IMR-90 (cell line): ENCODE data around the gene RPS6KA2. TPM values are rescaled to one million over a fixed set of nuclear protein-coding genes. Genes with fewer than 3 reads are reported as not detected.

Source experiments
- ATAC-seq: fragments of 200-7000 bp; cut with Tn5 transposase; 2 replicates; pipeline ENCODE4 v1.9.1; 2020; ENCODE audit warnings: low read depth, mild to moderate bottlenecking, moderate library complexity
- BruUV-seq: library from RNA; stranded (reverse); fragments of 400-500 nt; replicated peaks from 2 replicates; lab custom pipeline; 2021; lab: Mats Ljungman, UMichigan
- CTCF ChIA-PET: fragments of 300-600 bp; formaldehyde crosslinking; extraction: SDS; loops from one replicate; lab custom pipeline; 2021; ENCODE audit warnings: antibody characterized with exemption; lab: Yijun Ruan, JAX
- POLR2A ChIA-PET: fragments of 300-600 bp; sonication (Branson Sonifier 250); formaldehyde crosslinking; loops from one replicate; lab custom pipeline; 2022; ENCODE audit warnings: antibody characterized with exemption; ENCODE audit not compliant: unreplicated experiment; lab: Charles Lee
- DNase-seq: peaks from one replicate; pipeline ENCODE4 v3.0.0; 2013
- H2AFZ ChIP-seq: replicated peaks from 2 replicates; pipeline ENCODE3; 2013; ENCODE audit warnings: low read length, mild to moderate bottlenecking; ENCODE audit not compliant: poor library complexity
- H2AK5ac ChIP-seq: 2 replicates; pipeline ENCODE4 v1.6.1; 2013; ENCODE audit warnings: low read depth, low read length, inconsistent platforms
- H2AK9ac ChIP-seq: replicated peaks from 2 replicates; pipeline ENCODE3; 2013; ENCODE audit warnings: mild to moderate bottlenecking, low read depth, low read length, moderate library complexity; ENCODE audit not compliant: poor library complexity
- H2BK120ac ChIP-seq: 2 replicates; pipeline ENCODE4 v1.6.1; 2013; ENCODE audit warnings: low read depth, low read length, inconsistent platforms
- H2BK15ac ChIP-seq: 3 replicates; pipeline ENCODE4 v1.6.1; 2013; ENCODE audit warnings: low read depth, low read length, inconsistent platforms
- H2BK20ac ChIP-seq: 2 replicates; pipeline ENCODE4 v1.6.1; 2013; ENCODE audit warnings: low read depth, mild to moderate bottlenecking, inconsistent platforms, low read length, moderate library complexity
- H2BK5ac ChIP-seq: 2 replicates; pipeline ENCODE4 v1.6.1; 2013; ENCODE audit warnings: mild to moderate bottlenecking, low read depth, low read length, inconsistent platforms; ENCODE audit not compliant: poor library complexity, severe bottlenecking
- H3K14ac ChIP-seq: replicated peaks from 2 replicates; pipeline ENCODE4 v1.6.1; 2013; ENCODE audit warnings: low read depth, low read length, inconsistent platforms
- H3K18ac ChIP-seq: 2 replicates; pipeline ENCODE4 v1.6.1; 2013; ENCODE audit warnings: low read depth, low read length, control low read depth
- H3K23ac ChIP-seq: 2 replicates; pipeline ENCODE4 v1.6.1; 2013; ENCODE audit warnings: low read depth, low read length, inconsistent platforms
- H3K27ac ChIP-seq: 2 replicates; pipeline ENCODE4 v1.5.1; 2013; ENCODE audit warnings: mild to moderate bottlenecking, control low read depth, low read length; ENCODE audit not compliant: insufficient read depth
- H3K27me3 ChIP-seq: 2 replicates; pipeline ENCODE4 v1.6.1; 2013; ENCODE audit warnings: low read length; ENCODE audit not compliant: control insufficient read depth, insufficient read depth
- H3K36me3 ChIP-seq: 2 replicates; pipeline ENCODE4 v1.6.1; 2013; ENCODE audit warnings: low read length, mixed read lengths; ENCODE audit not compliant: control insufficient read depth, insufficient read depth
- H3K4ac ChIP-seq: 2 replicates; pipeline ENCODE4 v1.6.1; 2013; ENCODE audit warnings: low read depth, low read length, inconsistent platforms
- H3K4me1 ChIP-seq: 2 replicates; pipeline ENCODE4 v1.6.1; 2013; ENCODE audit warnings: low read length, mixed read lengths; ENCODE audit not compliant: control insufficient read depth, insufficient read depth
- H3K4me2 ChIP-seq: 2 replicates; pipeline ENCODE4 v1.6.1; 2013; ENCODE audit warnings: low read depth, mild to moderate bottlenecking, control low read depth, low read length, moderate library complexity
- H3K4me3 ChIP-seq: 2 replicates; pipeline ENCODE4 v1.5.1; 2013; ENCODE audit warnings: low read depth, mild to moderate bottlenecking, control low read depth, low read length, moderate library complexity; ENCODE audit not compliant: insufficient read depth
- H3K56ac ChIP-seq: 2 replicates; pipeline ENCODE4 v1.6.1; 2013; ENCODE audit warnings: low read length, inconsistent platforms; ENCODE audit not compliant: insufficient read depth; ENCODE audit errors: extremely low read depth
- H3K79me1 ChIP-seq, 2 experiments: 2 replicates each; pipeline ENCODE4 v1.6.1; 2013; ENCODE audit warnings: low read length in 2 of 2, inconsistent platforms in 1 of 2, low read depth in 1 of 2
- H3K9ac ChIP-seq: 2 replicates; pipeline ENCODE4 v1.6.1; 2013; ENCODE audit warnings: low read depth, low read length, control low read depth
- H3K9me1 ChIP-seq: 2 replicates; pipeline ENCODE4 v1.6.1; 2013; ENCODE audit warnings: low read length, inconsistent platforms; ENCODE audit not compliant: insufficient read depth
- H3K9me3 ChIP-seq: 2 replicates; pipeline ENCODE4 v1.6.1; 2013; ENCODE audit warnings: low read length; ENCODE audit not compliant: control insufficient read depth, insufficient read depth
- H4K20me1 ChIP-seq: 2 replicates; pipeline ENCODE4 v1.6.1; 2013; ENCODE audit warnings: low read length, inconsistent platforms; ENCODE audit not compliant: insufficient read depth
- H4K5ac ChIP-seq: 2 replicates; pipeline ENCODE4 v1.6.1; 2013; ENCODE audit warnings: mild to moderate bottlenecking, low read depth, low read length, control low read depth
- H4K8ac ChIP-seq, 2 experiments: 2 replicates each; pipeline ENCODE4 v1.6.1; 2013; ENCODE audit warnings: low read depth in 2 of 2, low read length in 2 of 2, control low read depth in 1 of 2, inconsistent platforms in 1 of 2
- H4K91ac ChIP-seq: 2 replicates; pipeline ENCODE4 v1.6.1; 2013; ENCODE audit warnings: low read depth, low read length, inconsistent platforms; ENCODE audit not compliant: insufficient read depth
- CTCF ChIP-seq: conservative IDR thresholded peaks from 2 replicates; pipeline ENCODE4 v1.5.1; 2012; ENCODE audit warnings: mild to moderate bottlenecking, low read depth, low read length, improper control_type of control experiment
- POLR2A ChIP-seq: IDR thresholded peaks from 2 replicates; pipeline ENCODE4 v1.6.1; 2012; ENCODE audit warnings: mild to moderate bottlenecking, low read depth, low read length
- WGBS, 2 experiments: methylation state at CpG; one replicate each; pipeline versions ENCODE4 v1.1.5 to v1.1.7; 2013; ENCODE audit warnings: missing lambda C conversion rate in 2 of 2; ENCODE audit not compliant: insufficient read length in 1 of 2; ENCODE audit errors: extremely low coverage in 2 of 2; 5-methylcytosine and 5-hydroxymethylcytosine counted together
- dilution Hi-C: fragments of 300-500 bp; cut with HindIII; formaldehyde crosslinking; loops from one replicate; pipeline ENCODE4 v1.14.3; 2018; ENCODE audit warnings: low sequenced_read_pairs; ENCODE audit not compliant: unreplicated experiment
- in situ Hi-C: fragments of 300-500 bp; cut with MboI; formaldehyde crosslinking; loops from 3 replicates; pipeline ENCODE4 v1.14.3; 2019; ENCODE audit warnings: low sequenced_read_pairs, inconsistent platforms, mixed read lengths
- intact Hi-C: fragments of 100-400 bp; cut with micrococcal nuclease; formaldehyde crosslinking; loops from 2 replicates; pipeline ENCODE4 v1.10.0; 2022
- polyA plus RNA-seq, 3 experiments: library from polyadenylated mRNA; depleted of rRNA; stranded (reverse); fragments of >200 nt; gene quantifications; 2 replicates each; pipeline ENCODE4 v1.2.3, GENCODE V29; 2012; ENCODE audit warnings: low replicate concordance in 1 of 3
- total RNA-seq: library from RNA; depleted of rRNA; stranded (reverse); fragments of >200 nt; gene quantifications from 2 replicates; pipeline ENCODE4 v1.2.3, GENCODE V29; 2012

RPS6KA2 gene
- total and polyA plus RNA-seq, 2 of the 4 experiments (the other 2 are of a cell fraction) = 26.9 to 31.3 TPM

DNA sequence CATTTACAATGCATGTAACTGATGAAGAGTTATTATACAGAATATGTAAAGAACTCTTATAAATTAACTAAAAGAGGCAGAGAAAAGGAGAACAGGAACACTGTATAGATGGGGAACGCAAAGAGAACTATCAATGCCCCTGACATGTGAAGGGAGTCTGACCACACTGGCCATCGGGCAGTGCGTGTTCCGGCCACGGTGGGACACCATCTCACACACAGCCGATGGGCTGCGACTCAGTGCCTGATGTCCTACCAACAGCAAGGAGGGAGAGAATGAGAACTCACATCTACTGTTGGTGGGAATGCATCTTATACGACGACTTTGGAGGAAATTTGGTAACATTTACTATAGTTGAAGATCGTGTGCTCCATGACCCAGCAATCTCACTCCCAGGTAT is 25.1 kb downstream of the RPS6KA2 start:
- POLR2A ChIA-PET = no interaction called here
- Histone ChIP-seq H2BK5ac (no peak overlapping the region), H3K27me3 (no peaks in the 10 kb centered on the region), H3K4ac (no peak overlapping the region), H4K20me1 (no peaks in the 10 kb centered on the region), H3K9ac (no peak overlapping the region), H2AK9ac (no peak overlapping the region), H3K79me1 (peaks cover 54 to 71% of the 10 kb centered on the region in 2 experiments), H3K9me1 (peaks cover 33% of the 10 kb centered on the region), H3K56ac (no peak overlapping the region), H3K4me3 (no peak overlapping the region), H3K27ac (no peak overlapping the region), H4K91ac (no peak overlapping the region), H2BK120ac (0 out of 2 replicates have a peak overlapping the region, but pooled peaks have one; percentile 5), H2AFZ (no peak overlapping the region), H2AK5ac (peak overlapping the region; percentile 85; the same call in 1 of the 2 replicates), H3K36me3 (peaks cover 11% of the 10 kb centered on the region; the same call in 1 of the 2 replicates), H4K8ac (no peak overlapping the region), H3K4me2 (no peak overlapping the region), H3K9me3 (no peaks in the 10 kb centered on the region), H4K5ac (peak overlapping the region; percentile 48; the same call in 1 of the 2 replicates), H3K4me1 (peaks cover 33% of the 10 kb centered on the region), H3K14ac (no peak overlapping the region), H3K23ac (no peak overlapping the region), H2BK15ac (no peak overlapping the region; the same call in 2 of the 3 replicates), H3K18ac (peak overlapping the region; percentile 17; the same call in 1 of the 2 replicates), H2BK20ac (no peak overlapping the region)
- no TSS peak for BruUV-seq
- no peak for ATAC-seq
- no peak for DNase-seq
- dilution Hi-C loops = no loop called here
- TF ChIP-seq POLR2A (no peak), CTCF (no peak)
- CTCF ChIA-PET = no interaction called here
- in situ Hi-C loops = no loop called here
- intact Hi-C loops = no loop called here
- no CpG with 5 or more reads among the region's 10 CpGs for WGBS, 2 experiments
